ENCODE data around the gene JAM3.

GRCh38 chr11:134100171-134100570 lies 31.3 kb downstream of the JAM3 start:
- no peak for TF ChIP-seq BACH2 (CRISPR knock-in tag; IDR thresholded peaks at IDR 0.05; ENCODE audit: borderline replicate concordance)
- TF ChIP-seq SNAI2 (CRISPR knock-in tag; IDR thresholded peaks at IDR 0.05) = no peak
- no peak for TF ChIP-seq RARB (CRISPR knock-in tag; IDR thresholded peaks at IDR 0.05)
- no peak for TF ChIP-seq PATZ1 (CRISPR knock-in tag; IDR thresholded peaks at IDR 0.05; ENCODE audit: borderline replicate concordance)
- no peak for TF ChIP-seq ZNF8 (CRISPR knock-in tag; IDR thresholded peaks at IDR 0.05)
- TF ChIP-seq PPARA (CRISPR knock-in tag; IDR thresholded peaks at IDR 0.05; ENCODE audit: borderline replicate concordance) = no peak
- TF ChIP-seq CREB5 (CRISPR knock-in tag; IDR thresholded peaks at IDR 0.05; ENCODE audit: low read depth) = no peak
- no peak for TF ChIP-seq ZNF565 (CRISPR knock-in tag; conservative IDR thresholded peaks at IDR 0.05; ENCODE audit: low read depth)
- no peak for TF ChIP-seq ZC3H10 (CRISPR knock-in tag; IDR thresholded peaks at IDR 0.05)
- TF ChIP-seq POU6F1 (CRISPR knock-in tag; IDR thresholded peaks at IDR 0.05; ENCODE audit: borderline replicate concordance, low read depth) = no peak
